Limb (tissue), 2 donors: ENCODE data around the gene GARIN5A.

Source experiments
- DNase-seq, 2 donors: peaks; one replicate each; pipeline ENCODE4 v3.0.0-alpha.2; 2016; ENCODE audit errors: extremely low spot score in 2 of 2

GARIN5A gene

GRCh38 chr19:50476224-50476906, at the start of gene GARIN5A, which contains the start of gene EMC10:
TSS of gene GARIN5A (minus strand) at chr19:50476848. CDS start at chr19:50476388, 460 bp downstream.
TSS of gene EMC10 (plus strand) at chr19:50476507. CDS start at chr19:50476545, 38 bp downstream.
- peak; percentile 92 to 98 for DNase-seq

- DNase-seq, result no peak
Observed at GRCh38 chr19:50522881-50523280, 46.2 kb upstream of the GARIN5A start.

- no peak for DNase-seq
Observed at GRCh38 chr19:50520822-50521465, 44.3 kb upstream of the GARIN5A start.

- no peak for DNase-seq
Observed at GRCh38 chr19:50519006-50519575, 42.4 kb upstream of the GARIN5A start.

- DNase-seq, result no peak
Observed at GRCh38 chr19:50518091-50519005, 41.7 kb upstream of the GARIN5A start.

- DNase-seq, result no peak
Observed at GRCh38 chr19:50517704-50518075, 41.0 kb upstream of the GARIN5A start.

- DNase-seq, result no peak
Observed at GRCh38 chr19:50516964-50517703, 40.5 kb upstream of the GARIN5A start.

- no peak for DNase-seq
Observed at GRCh38 chr19:50516456-50516855, 39.8 kb upstream of the GARIN5A start.

GRCh38 chr19:50515168-50515561, 38.5 kb upstream of the GARIN5A start:
- DNase-seq, result no peak

- DNase-seq, result peak in 1 of 2 donors; percentile 77
Observed at GRCh38 chr19:50514346-50515167, 37.9 kb upstream of the GARIN5A start.

GRCh38 chr19:50513746-50514345, 37.2 kb upstream of the GARIN5A start, which contains the start of gene ASPDH:
TSS of gene ASPDH (minus strand) at chr19:50513913. CDS start at chr19:50513823, 90 bp downstream.
- DNase-seq, result no peak

GRCh38 chr19:50512999-50513745, 36.5 kb upstream of the GARIN5A start:
- DNase-seq, result no peak

GRCh38 chr19:50512112-50512998, 35.7 kb upstream of the GARIN5A start:
- no peak for DNase-seq

GRCh38 chr19:50511069-50511822, 34.6 kb upstream of the GARIN5A start, which contains the start of gene JOSD2:
TSS of gene JOSD2 (minus strand) at chr19:50511191. CDS start at chr19:50510431, 760 bp downstream.
- DNase-seq, result peak; percentile 99

- DNase-seq, result no peak
Observed at GRCh38 chr19:50510700-50511068, 34.0 kb upstream of the GARIN5A start.

GRCh38 chr19:50510121-50510670, 33.5 kb upstream of the GARIN5A start:
- DNase-seq, result peak in 1 of 2 donors; percentile 68

- DNase-seq, result no peak
Observed at GRCh38 chr19:50509366-50509765, 32.7 kb upstream of the GARIN5A start.
